ENCODE data around the gene NGRN. TPM values are rescaled to one million over a fixed set of nuclear protein-coding genes. Genes with fewer than 3 reads are reported as not detected.

The NGRN gene
- total and polyA plus RNA-seq, 7 donors: 188 to 298 (median 212) TPM

- DNase-seq (no peak), ATAC-seq (no peak)
- no peak for TF ChIP-seq CTCF (IDR thresholded peaks at IDR 0.05)
- no peaks in the 10 kb centered on the region for H3K9me3 ChIP-seq
- WGBS, 3 donors: 74 to 85% (median 84%) methylated on average over 17 to 18 of the region's 18 CpGs
- intact Hi-C loops (cut with DNase I): loop anchor here (5.0 to 10.0 kb wide), 3 partner anchors 321 to 481 kb away; no protein-coding TSS in a partner anchor
- H3K36me3 ChIP-seq (ENCODE audit: insufficient read depth in 1 of 2, low read depth in 1 of 2): peaks cover 3 to 74% of the 10 kb centered on the region in 2 donors
- no peak overlapping the region for H3K4me3 ChIP-seq
- no peaks in the 10 kb centered on the region for H3K27me3 ChIP-seq (ENCODE audit: insufficient read depth in 3 of 3, low read length in 2 of 3)
- H3K27ac ChIP-seq: no peak overlapping the region
- peaks cover 16% of the 10 kb centered on the region for H3K4me1 ChIP-seq
Observed at GRCh38 chr15:90225504-90226234, 39.8 kb upstream of the NGRN start.

- Histone ChIP-seq H3K4me3 (no peak overlapping the region), H3K36me3 (ENCODE audit: insufficient read depth in 1 of 2, low read depth in 1 of 2) (peaks cover 4 to 77% of the 10 kb centered on the region in 2 donors), H3K27ac (no peak overlapping the region), H3K9me3 (no peaks in the 10 kb centered on the region), H3K4me1 (peaks cover 23% of the 10 kb centered on the region), H3K27me3 (ENCODE audit: insufficient read depth in 3 of 3, low read length in 2 of 3) (no peaks in the 10 kb centered on the region)
- ATAC-seq: no peak
- 84 to 90% (median 88%) methylated on average over 7 of the region's 7 CpGs for WGBS, 3 donors
- no peak for DNase-seq
- no peak for TF ChIP-seq CTCF (IDR thresholded peaks at IDR 0.05)
- intact Hi-C loops (cut with DNase I): loop anchor here (5.0 to 10.0 kb wide), 3 partner anchors 323 to 483 kb away; no protein-coding TSS in a partner anchor
Observed at GRCh38 chr15:90227336-90227735, 38.1 kb upstream of the NGRN start.

GRCh38 chr15:90227816-90228772 is 37.4 kb upstream of the NGRN start:
- no peak overlapping the region for H3K27ac ChIP-seq
- TF ChIP-seq CTCF (IDR thresholded peaks at IDR 0.05): no peak
- DNase-seq (no peak), ATAC-seq (no peak)
- H3K4me1 ChIP-seq: peaks cover 31% of the 10 kb centered on the region
- peaks cover 4 to 77% of the 10 kb centered on the region in 2 donors for H3K36me3 ChIP-seq (ENCODE audit: insufficient read depth in 1 of 2, low read depth in 1 of 2)
- no peak overlapping the region for H3K4me3 ChIP-seq
- no peaks in the 10 kb centered on the region for H3K27me3 ChIP-seq (ENCODE audit: insufficient read depth in 3 of 3, low read length in 2 of 3)
- WGBS, 3 donors: 83 to 89% (median 88%) methylated on average over 34 to 38 of the region's 38 CpGs
- H3K9me3 ChIP-seq: no peaks in the 10 kb centered on the region
- intact Hi-C loops (cut with DNase I): loop anchor here (5.0 to 10.0 kb wide), 3 partner anchors 323 to 483 kb away; no protein-coding TSS in a partner anchor

GRCh38 chr15:90228960-90229359 is 36.5 kb upstream of the NGRN start:
- Histone ChIP-seq H3K27ac (no peak overlapping the region), H3K27me3 (ENCODE audit: insufficient read depth in 3 of 3, low read length in 2 of 3) (no peaks in the 10 kb centered on the region), H3K4me3 (no peak overlapping the region), H3K36me3 (ENCODE audit: insufficient read depth in 1 of 2, low read depth in 1 of 2) (peaks cover 4 to 70% of the 10 kb centered on the region in 2 donors), H3K9me3 (no peaks in the 10 kb centered on the region), H3K4me1 (peaks cover 31% of the 10 kb centered on the region)
- no peak for TF ChIP-seq CTCF (IDR thresholded peaks at IDR 0.05)
- no peak for DNase-seq
- ATAC-seq: no peak
- intact Hi-C loops (cut with DNase I): loop anchor here (5.0 to 10.0 kb wide), 3 partner anchors 324 to 484 kb away; no protein-coding TSS in a partner anchor
- WGBS, 3 donors: 84 to 95% (median 87%) methylated on average over 15 of the region's 15 CpGs

Data from psoas muscle (tissue), 8 donors.